ENCODE results near the gene LAGE3. TPM values are rescaled to one million over a fixed set of nuclear protein-coding genes. Genes with fewer than 3 reads are reported as not detected.

The LAGE3 gene
- total and polyA plus RNA-seq, 10 of the 15 experiments (the other 5 are each of a cell fraction or from before 2014, with no cell fraction given) = 5.3 to 63.7 (median 19.7) TPM

DNA sequence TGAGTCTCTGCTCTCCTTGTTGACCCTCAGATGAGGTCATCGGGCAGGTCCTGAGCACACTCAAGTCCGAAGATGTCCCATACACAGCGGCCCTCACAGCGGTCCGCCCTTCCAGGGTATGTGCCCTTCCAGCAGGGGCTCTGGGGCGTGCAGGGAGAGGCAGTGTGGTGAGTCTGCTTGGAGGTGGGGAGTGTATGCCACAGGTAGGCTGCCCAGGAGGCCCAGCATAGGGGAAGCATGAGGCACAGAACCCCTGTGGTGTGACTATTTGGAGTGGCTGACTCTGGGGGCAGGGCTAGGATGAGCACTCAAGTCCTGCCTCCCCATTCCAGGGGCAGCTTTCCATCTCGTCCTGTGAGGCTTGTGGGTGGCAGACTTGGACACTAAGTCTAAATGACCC, 45.5 kb downstream of the LAGE3 start:
- Histone ChIP-seq H3K4me1 (ENCODE audit: control insufficient read depth, insufficient read depth, low read length) (no peaks in the 10 kb centered on the region), H3K27me3 (replicated peaks in 1 of 2; ENCODE audit: control insufficient read depth in 2 of 2, insufficient read depth in 2 of 2, low read length in 1 of 2) (no peaks in the 10 kb centered on the region), H3K36me3 (ENCODE audit: control insufficient read depth in 2 of 2, insufficient read depth in 2 of 2, low read length in 1 of 2) (peaks cover 0 to 2% of the 10 kb centered on the region in 2 experiments; a peak in 1 of 4 replicates), H2AFZ (ENCODE audit: control insufficient read depth, low read depth, low read length) (no peak overlapping the region), H3K4me3 (no peak overlapping the region), H4K20me1 (ENCODE audit: control insufficient read depth, insufficient read depth) (no peaks in the 10 kb centered on the region), H3K9ac (ENCODE audit: control insufficient read depth, insufficient read depth, low read length) (no peak overlapping the region), H3K4me2 (ENCODE audit: control insufficient read depth, insufficient read depth) (no peak overlapping the region), H3K27ac (ENCODE audit: control insufficient read depth, insufficient read depth) (no peak overlapping the region), H3K79me2 (ENCODE audit: control insufficient read depth, insufficient read depth, low read length) (peaks cover 28% of the 10 kb centered on the region), H3K9me3 (replicated peaks; ENCODE audit: control insufficient read depth, insufficient read depth, low read length) (no peaks in the 10 kb centered on the region; the same call in 2 of the 3 replicates)
- TF ChIP-seq ZSCAN29 (IDR thresholded peaks at IDR 0.05) (no peak), RFX5 (IDR thresholded peaks at IDR 0.05; ENCODE audit: low read depth, low read length) (no peak)
- in situ Hi-C loops (cut with MboI) = no loop called here
- ATAC-seq (no peak), FAIRE-seq (no peak), DNase-seq (ENCODE audit: low read depth, low spot score) (no peak)
- SMC1A ChIA-PET (ENCODE audit: uncharacterized antibody, unreplicated experiment) = no interaction called here
- intact Hi-C loops (cut with micrococcal nuclease; ENCODE audit: unreplicated experiment) = no loop called here
- CTCF ChIA-PET = no interaction called here
- 68% methylated on average over 7 of the region's 7 CpGs for WGBS (ENCODE audit: insufficient coverage, insufficient replicate concordance, low lambda C conversion rate, missing lambda C conversion rate)
- POLR2A ChIA-PET = no interaction called here
- BruUV-seq (replicated peaks) = no TSS peak
- RAD21 ChIA-PET (ENCODE audit: unreplicated experiment) = no interaction called here

DNA sequence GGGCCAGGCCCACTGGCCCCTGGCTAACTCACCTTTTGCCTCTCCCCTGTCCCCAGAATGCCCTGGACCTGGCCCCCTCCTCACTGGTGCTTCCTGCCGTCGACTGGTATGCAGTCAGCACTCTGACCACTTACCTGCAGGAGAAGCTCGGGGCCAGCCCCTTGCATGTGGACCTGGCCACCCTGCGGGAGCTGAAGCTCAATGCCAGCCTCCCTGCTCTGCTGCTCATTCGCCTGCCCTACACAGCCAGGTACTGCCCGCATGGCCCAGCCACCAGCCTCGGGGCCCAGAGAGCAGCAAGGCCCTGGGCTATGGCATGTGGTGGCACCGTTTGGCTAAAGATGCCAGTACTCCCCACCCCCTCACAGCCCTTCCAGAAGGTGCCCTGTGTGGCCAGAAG, 46.9 kb downstream of the LAGE3 start:
- no peaks in the 10 kb centered on the region for H4K20me1 ChIP-seq (ENCODE audit: control insufficient read depth, insufficient read depth)
- ChIA-PET POLR2A (no interaction called here), CTCF (no interaction called here), SMC1A (ENCODE audit: uncharacterized antibody, unreplicated experiment) (no interaction called here), RAD21 (ENCODE audit: unreplicated experiment) (no interaction called here)
- DNase-seq (ENCODE audit: low read depth, low spot score) (no peak), ATAC-seq (no peak), FAIRE-seq (no peak)
- no peak overlapping the region for H3K27ac ChIP-seq (ENCODE audit: control insufficient read depth, insufficient read depth)
- no peaks in the 10 kb centered on the region for H3K27me3 ChIP-seq (replicated peaks in 1 of 2; ENCODE audit: control insufficient read depth in 2 of 2, insufficient read depth in 2 of 2, low read length in 1 of 2)
- BruUV-seq (replicated peaks) = no TSS peak
- H3K79me2 ChIP-seq (ENCODE audit: control insufficient read depth, insufficient read depth, low read length) = peaks cover 14% of the 10 kb centered on the region
- in situ Hi-C loops (cut with MboI) = no loop called here
- H2AFZ ChIP-seq (ENCODE audit: control insufficient read depth, low read depth, low read length) = no peak overlapping the region
- intact Hi-C loops (cut with micrococcal nuclease; ENCODE audit: unreplicated experiment) = no loop called here
- no peak overlapping the region for H3K4me2 ChIP-seq (ENCODE audit: control insufficient read depth, insufficient read depth)
- H3K4me3 ChIP-seq = no peak overlapping the region
- H3K9ac ChIP-seq (ENCODE audit: control insufficient read depth, insufficient read depth, low read length) = no peak overlapping the region
- no peaks in the 10 kb centered on the region; the same call in 2 of the 3 replicates for H3K9me3 ChIP-seq (replicated peaks; ENCODE audit: control insufficient read depth, insufficient read depth, low read length)
- 65% methylated on average over 8 of the region's 8 CpGs for WGBS (ENCODE audit: insufficient coverage, insufficient replicate concordance, low lambda C conversion rate, missing lambda C conversion rate)
- no peaks in the 10 kb centered on the region for H3K4me1 ChIP-seq (ENCODE audit: control insufficient read depth, insufficient read depth, low read length)
- peaks cover 0 to 2% of the 10 kb centered on the region in 2 experiments; a peak in 1 of 4 replicates for H3K36me3 ChIP-seq (ENCODE audit: control insufficient read depth in 2 of 2, insufficient read depth in 2 of 2, low read length in 1 of 2)
- TF ChIP-seq NFIC (IDR thresholded peaks at IDR 0.05; ENCODE audit: low read depth, low read length) (no peak), SMAD1 (IDR thresholded peaks at IDR 0.05; ENCODE audit: low read depth, partially characterized antibody) (no peak), RAD51 (IDR thresholded peaks at IDR 0.05) (no peak), EP300 (IDR thresholded peaks at IDR 0.05; ENCODE audit: borderline replicate concordance in 1 of 2, control insufficient read depth in 1 of 2, low read depth in 2 of 2, low read length in 2 of 2) (no peak), CHD2 (IDR thresholded peaks at IDR 0.05; ENCODE audit: borderline replicate concordance, low read depth, low read length) (no peak), KLF5 (IDR thresholded peaks at IDR 0.05; ENCODE audit: partially characterized antibody) (no peak), KDM1A (IDR thresholded peaks at IDR 0.05; ENCODE audit: borderline replicate concordance) (no peak), PML (IDR thresholded peaks at IDR 0.05; ENCODE audit: low read length) (no peak), MEF2B (IDR thresholded peaks at IDR 0.05; ENCODE audit: partially characterized antibody, poor library complexity, severe bottlenecking) (no peak), YY1 (IDR thresholded peaks at IDR 0.05; ENCODE audit: low read depth, low read length) (no peak), ETV6 (conservative IDR thresholded peaks at IDR 0.05 in 1 of 2, IDR thresholded peaks at IDR 0.05 in 1 of 2; ENCODE audit: borderline replicate concordance in 1 of 2, low read depth in 1 of 2) (no peak), HDGF (IDR thresholded peaks at IDR 0.05) (no peak), DPF2 (IDR thresholded peaks at IDR 0.05) (no peak)
- TF ChIP-seq, protein P1, sequence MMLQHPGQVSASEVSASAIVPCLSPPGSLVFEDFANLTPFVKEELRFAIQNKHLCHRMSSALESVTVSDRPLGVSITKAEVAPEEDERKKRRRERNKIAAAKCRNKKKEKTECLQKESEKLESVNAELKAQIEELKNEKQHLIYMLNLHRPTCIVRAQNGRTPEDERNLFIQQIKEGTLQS (IDR thresholded peaks at IDR 0.05; ENCODE audit: borderline replicate concordance, extremely low read depth, low read depth, low read length) = no peak

Data from GM12878 (cell line).